ENCODE results near the gene PDE1C. TPM values are rescaled to one million over a fixed set of nuclear protein-coding genes. Genes with fewer than 3 reads are reported as not detected.

The PDE1C gene
- total RNA-seq, 2 donors from 2014 or later: not detected

DNA sequence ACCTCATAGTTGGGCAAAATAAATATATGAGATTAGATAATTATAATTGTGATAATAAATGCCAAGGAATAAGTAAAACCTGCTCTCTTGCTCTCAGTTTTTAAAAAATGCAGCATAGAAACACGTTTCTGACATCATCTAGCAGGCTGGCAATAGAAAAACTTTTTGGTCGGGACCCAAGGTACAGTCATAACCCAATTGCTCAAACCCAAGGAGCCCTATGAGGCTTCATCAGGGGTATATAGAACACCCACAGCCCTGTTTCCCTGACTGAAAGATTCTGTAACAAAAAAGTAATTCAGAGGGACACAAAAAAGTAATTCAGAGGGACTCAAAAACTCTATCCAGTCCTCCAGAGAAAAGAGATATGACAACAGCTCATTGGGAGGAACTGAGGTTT, 3.8 kb downstream of the PDE1C start:
- Mint-ChIP-seq H3K4me3 (no peak overlapping the region), H3K36me3 (ENCODE audit: low read depth) (no peaks in the 10 kb centered on the region), H3K27me3 (peaks cover 8% of the 10 kb centered on the region), H3K4me1 (no peaks in the 10 kb centered on the region), H3K9me3 (peaks cover 4% of the 10 kb centered on the region), H3K27ac (no peak overlapping the region)
- no peak for ATAC-seq (replicated peaks)

DNA sequence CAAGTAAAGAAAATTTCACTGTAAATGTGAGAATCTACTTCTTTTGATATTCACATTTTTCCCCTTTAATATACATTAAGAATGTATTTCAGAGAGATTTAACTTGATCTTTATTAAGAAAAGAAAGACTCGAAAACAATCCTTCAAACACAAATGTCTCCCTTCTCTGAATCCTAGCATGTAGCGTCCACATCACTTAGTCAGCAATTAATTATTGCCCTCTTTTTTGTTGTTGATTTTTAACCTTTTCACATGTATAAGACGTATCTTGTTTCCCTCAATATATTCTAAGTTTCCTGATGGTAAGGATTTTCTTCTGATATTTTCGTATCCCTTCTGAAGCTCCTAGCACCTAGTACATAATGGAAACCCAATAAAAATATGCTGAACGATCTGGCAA, 6.6 kb downstream of the PDE1C start:
- H3K9me3 Mint-ChIP-seq: peaks cover 4% of the 10 kb centered on the region
- no peaks in the 10 kb centered on the region for H3K4me1 Mint-ChIP-seq
- no peak for ATAC-seq (replicated peaks)
- no peak overlapping the region for H3K27ac Mint-ChIP-seq
- no peaks in the 10 kb centered on the region for H3K36me3 Mint-ChIP-seq (ENCODE audit: low read depth)
- H3K27me3 Mint-ChIP-seq: no peaks in the 10 kb centered on the region
- H3K4me3 Mint-ChIP-seq: no peak overlapping the region

DNA sequence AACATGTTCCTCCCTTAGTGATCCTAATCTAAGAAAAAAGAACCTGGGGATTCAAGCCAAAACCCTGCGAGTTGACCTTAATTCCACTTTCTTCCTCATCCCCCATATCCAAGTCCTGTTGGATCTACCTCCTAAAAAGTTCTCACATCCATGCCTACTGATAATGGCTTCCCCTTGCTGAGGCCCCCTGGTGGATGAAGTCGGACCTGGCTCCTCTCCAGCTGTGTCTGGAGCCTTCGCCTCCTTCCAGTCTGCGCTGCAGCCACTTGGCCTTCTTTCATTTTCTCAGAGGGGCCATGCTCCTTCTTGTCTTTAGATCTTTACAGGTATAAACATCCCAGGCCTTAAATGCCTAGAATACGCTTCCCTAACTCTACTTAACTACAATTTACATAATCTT, 8.1 kb downstream of the PDE1C start:
- H3K36me3 Mint-ChIP-seq (ENCODE audit: low read depth): no peaks in the 10 kb centered on the region
- peaks cover 4% of the 10 kb centered on the region for H3K9me3 Mint-ChIP-seq
- H3K4me1 Mint-ChIP-seq: no peaks in the 10 kb centered on the region
- no peak for ATAC-seq (replicated peaks)
- no peak overlapping the region for H3K4me3 Mint-ChIP-seq
- H3K27ac Mint-ChIP-seq: no peak overlapping the region
- no peaks in the 10 kb centered on the region for H3K27me3 Mint-ChIP-seq

GRCh38 chr7:32061346-32061745, 8.9 kb downstream of the PDE1C start:
- H3K36me3 Mint-ChIP-seq (ENCODE audit: low read depth): no peaks in the 10 kb centered on the region
- H3K9me3 Mint-ChIP-seq: peaks cover 4% of the 10 kb centered on the region
- no peak overlapping the region for H3K27ac Mint-ChIP-seq
- H3K4me3 Mint-ChIP-seq: no peak overlapping the region
- ATAC-seq (replicated peaks): no peak
- no peaks in the 10 kb centered on the region for H3K27me3 Mint-ChIP-seq
- no peaks in the 10 kb centered on the region for H3K4me1 Mint-ChIP-seq

DNA sequence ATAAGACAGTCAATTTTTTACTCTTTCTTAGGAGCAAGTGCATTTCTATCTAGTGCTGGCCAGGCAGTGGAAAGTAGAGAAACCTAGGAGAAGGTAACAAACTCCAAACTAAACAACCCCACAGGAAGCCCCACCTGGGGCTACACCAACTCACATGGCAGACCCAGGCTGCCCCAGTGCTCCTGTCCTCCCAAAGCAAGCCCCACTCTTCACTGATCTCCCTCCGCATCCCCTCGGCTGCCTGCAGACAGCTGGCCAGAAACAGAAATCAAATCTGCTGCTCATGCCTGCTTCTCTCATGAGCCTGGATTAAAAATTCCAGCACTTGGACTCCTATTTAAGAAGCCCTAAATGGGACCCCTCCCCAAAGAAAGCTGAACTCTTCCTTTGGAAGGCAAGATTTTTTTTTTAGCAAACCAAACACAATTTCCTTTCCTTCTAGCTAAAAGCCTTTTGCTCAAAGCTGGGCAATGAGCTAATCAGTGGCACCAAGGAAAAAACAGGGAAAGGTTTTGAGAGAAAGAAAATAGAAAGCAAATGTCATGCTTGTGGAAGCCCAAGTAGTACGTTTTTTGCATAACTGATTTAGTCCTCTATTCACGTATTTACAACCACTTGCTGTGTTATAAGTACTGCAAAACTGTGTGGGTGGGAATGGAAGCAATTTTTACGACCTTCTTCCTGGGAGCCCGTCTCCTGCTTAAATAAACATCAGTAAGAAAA, 10.8 kb downstream of the PDE1C start:
- no peaks in the 10 kb centered on the region for H3K27me3 Mint-ChIP-seq
- H3K4me1 Mint-ChIP-seq: no peaks in the 10 kb centered on the region
- H3K9me3 Mint-ChIP-seq: peaks cover 8% of the 10 kb centered on the region
- H3K36me3 Mint-ChIP-seq (ENCODE audit: low read depth): no peaks in the 10 kb centered on the region
- H3K4me3 Mint-ChIP-seq: no peak overlapping the region
- ATAC-seq (replicated peaks): no peak
- H3K27ac Mint-ChIP-seq: no peak overlapping the region

DNA sequence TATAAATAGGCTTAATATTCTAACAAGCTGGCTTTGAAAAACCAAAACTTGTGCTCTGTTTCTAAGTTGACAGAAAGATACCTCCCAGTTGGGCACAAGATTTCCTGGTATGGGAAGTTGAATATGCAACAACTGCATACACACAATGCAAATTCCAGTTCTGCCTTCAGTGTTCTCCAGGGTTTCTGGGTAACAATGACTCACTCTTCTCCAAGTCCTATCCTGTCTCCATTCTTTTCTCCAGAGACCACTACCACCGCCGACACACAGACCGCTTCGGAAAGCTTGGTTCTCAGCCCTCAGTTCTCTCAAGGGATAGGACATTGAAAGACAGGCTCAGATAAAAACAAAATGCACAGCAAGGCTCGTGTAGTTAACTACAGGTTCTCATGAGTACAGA, 12.2 kb downstream of the PDE1C start:
- H3K27ac Mint-ChIP-seq: no peak overlapping the region
- H3K9me3 Mint-ChIP-seq: peaks cover 11% of the 10 kb centered on the region
- no peak overlapping the region for H3K4me3 Mint-ChIP-seq
- no peaks in the 10 kb centered on the region for H3K27me3 Mint-ChIP-seq
- H3K4me1 Mint-ChIP-seq: no peaks in the 10 kb centered on the region
- ATAC-seq (replicated peaks): no peak
- no peaks in the 10 kb centered on the region for H3K36me3 Mint-ChIP-seq (ENCODE audit: low read depth)

DNA sequence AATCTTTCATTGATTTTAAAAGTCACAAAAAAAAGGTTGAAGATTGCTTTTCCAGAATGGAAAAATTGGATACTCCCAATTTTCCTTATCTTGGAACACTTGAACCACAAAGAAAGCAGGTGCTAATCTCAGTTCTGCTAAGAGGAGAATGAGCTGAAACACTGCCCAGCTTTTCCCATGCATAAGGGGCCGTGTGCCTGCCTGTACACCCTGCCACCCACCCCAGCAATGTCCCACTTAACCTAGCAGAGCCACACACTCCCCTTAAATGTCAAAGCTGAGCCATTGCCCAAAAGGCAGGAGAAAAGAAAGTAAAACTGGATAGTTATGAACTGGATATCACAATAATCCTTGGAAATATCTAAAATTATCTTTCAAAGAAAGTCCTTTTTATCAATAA, 13.4 kb downstream of the PDE1C start:
- Mint-ChIP-seq H3K36me3 (ENCODE audit: low read depth) (no peaks in the 10 kb centered on the region), H3K4me3 (no peak overlapping the region), H3K4me1 (no peaks in the 10 kb centered on the region)

GRCh38 chr7:32053204-32053603, 17.0 kb downstream of the PDE1C start:
- Mint-ChIP-seq H3K4me1 (no peaks in the 10 kb centered on the region), H3K27ac (no peak overlapping the region), H3K9me3 (peaks cover 8% of the 10 kb centered on the region), H3K36me3 (ENCODE audit: low read depth) (no peaks in the 10 kb centered on the region), H3K27me3 (no peaks in the 10 kb centered on the region), H3K4me3 (no peak overlapping the region)
- no peak for ATAC-seq (replicated peaks)

More for the DNA sequence above, 13.4 kb downstream of the PDE1C start:
- Mint-ChIP-seq H3K27ac (no peak overlapping the region), H3K27me3 (no peaks in the 10 kb centered on the region), H3K9me3 (peaks cover 8% of the 10 kb centered on the region)
- no peak for ATAC-seq (replicated peaks)

- no peak overlapping the region for H3K4me3 Mint-ChIP-seq
- H3K9me3 Mint-ChIP-seq: peaks cover 8% of the 10 kb centered on the region
- H3K27me3 Mint-ChIP-seq: no peaks in the 10 kb centered on the region
- no peaks in the 10 kb centered on the region for H3K4me1 Mint-ChIP-seq
- H3K36me3 Mint-ChIP-seq (ENCODE audit: low read depth): no peaks in the 10 kb centered on the region
- H3K27ac Mint-ChIP-seq: no peak overlapping the region
- no peak for ATAC-seq (replicated peaks)
These were observed 19.1 kb downstream of the PDE1C start for GRCh38 chr7:32051128-32051527.

- peaks cover 5% of the 10 kb centered on the region for H3K9me3 Mint-ChIP-seq
- ATAC-seq (replicated peaks): no peak
- H3K27ac Mint-ChIP-seq: no peak overlapping the region
- no peak overlapping the region for H3K4me3 Mint-ChIP-seq
- H3K4me1 Mint-ChIP-seq: no peaks in the 10 kb centered on the region
- no peaks in the 10 kb centered on the region for H3K36me3 Mint-ChIP-seq (ENCODE audit: low read depth)
- no peaks in the 10 kb centered on the region for H3K27me3 Mint-ChIP-seq
These were observed 20.6 kb downstream of the PDE1C start for GRCh38 chr7:32049599-32049998.

- H3K4me3 Mint-ChIP-seq: no peak overlapping the region
- no peak for ATAC-seq (replicated peaks)
- H3K4me1 Mint-ChIP-seq: no peaks in the 10 kb centered on the region
- no peak overlapping the region for H3K27ac Mint-ChIP-seq
- no peaks in the 10 kb centered on the region for H3K27me3 Mint-ChIP-seq
- peaks cover 6% of the 10 kb centered on the region for H3K9me3 Mint-ChIP-seq
- no peaks in the 10 kb centered on the region for H3K36me3 Mint-ChIP-seq (ENCODE audit: low read depth)
These were observed 21.2 kb downstream of the PDE1C start for GRCh38 chr7:32048970-32049491.

GRCh38 chr7:32047801-32048200, 22.4 kb downstream of the PDE1C start:
- no peaks in the 10 kb centered on the region for H3K4me1 Mint-ChIP-seq
- no peak overlapping the region for H3K4me3 Mint-ChIP-seq
- no peak overlapping the region for H3K27ac Mint-ChIP-seq
- ATAC-seq (replicated peaks): no peak
- H3K27me3 Mint-ChIP-seq: no peaks in the 10 kb centered on the region
- H3K36me3 Mint-ChIP-seq (ENCODE audit: low read depth): no peaks in the 10 kb centered on the region
- H3K9me3 Mint-ChIP-seq: peaks cover 3% of the 10 kb centered on the region

- Mint-ChIP-seq H3K9me3 (peaks cover 3% of the 10 kb centered on the region), H3K36me3 (ENCODE audit: low read depth) (no peaks in the 10 kb centered on the region), H3K27ac (no peak overlapping the region), H3K4me1 (no peaks in the 10 kb centered on the region), H3K27me3 (no peaks in the 10 kb centered on the region), H3K4me3 (no peak overlapping the region)
- no peak for ATAC-seq (replicated peaks)
These were observed 23.1 kb downstream of the PDE1C start for GRCh38 chr7:32047075-32047474.

GRCh38 chr7:32045228-32045627, 25.0 kb downstream of the PDE1C start:
- no peaks in the 10 kb centered on the region for H3K36me3 Mint-ChIP-seq (ENCODE audit: low read depth)
- H3K27me3 Mint-ChIP-seq: no peaks in the 10 kb centered on the region
- H3K4me1 Mint-ChIP-seq: no peaks in the 10 kb centered on the region
- no peak overlapping the region for H3K4me3 Mint-ChIP-seq
- peaks cover 3% of the 10 kb centered on the region for H3K9me3 Mint-ChIP-seq
- ATAC-seq (replicated peaks): no peak
- no peak overlapping the region for H3K27ac Mint-ChIP-seq

GRCh38 chr7:32044739-32045138, 25.5 kb downstream of the PDE1C start:
- Mint-ChIP-seq H3K9me3 (peaks cover 3% of the 10 kb centered on the region), H3K36me3 (ENCODE audit: low read depth) (no peaks in the 10 kb centered on the region), H3K27me3 (no peaks in the 10 kb centered on the region), H3K27ac (no peak overlapping the region), H3K4me3 (no peak overlapping the region), H3K4me1 (no peaks in the 10 kb centered on the region)
- no peak for ATAC-seq (replicated peaks)
